Retinal pigment epithelial cell (primary cell): ENCODE results near the gene LPIN2.

ENCODE experiments used
- DNase-seq: peaks from one replicate; pipeline ENCODE4 v3.0.0-alpha.2; 2010; ENCODE audit warnings: low read depth
- H3K4me3 ChIP-seq: 2 replicates; pipeline ENCODE4 v1.5.1; 2011; ENCODE audit warnings: mild to moderate bottlenecking, low read length, control low read depth, moderate library complexity
- TF ChIP-seq, protein P1 (sequence below): conservative IDR thresholded peaks from 2 replicates; pipeline ENCODE4 v1.5.1; 2011; ENCODE audit warnings: low read depth, low read length, control low read depth, inconsistent platforms

LPIN2 gene

DNA sequence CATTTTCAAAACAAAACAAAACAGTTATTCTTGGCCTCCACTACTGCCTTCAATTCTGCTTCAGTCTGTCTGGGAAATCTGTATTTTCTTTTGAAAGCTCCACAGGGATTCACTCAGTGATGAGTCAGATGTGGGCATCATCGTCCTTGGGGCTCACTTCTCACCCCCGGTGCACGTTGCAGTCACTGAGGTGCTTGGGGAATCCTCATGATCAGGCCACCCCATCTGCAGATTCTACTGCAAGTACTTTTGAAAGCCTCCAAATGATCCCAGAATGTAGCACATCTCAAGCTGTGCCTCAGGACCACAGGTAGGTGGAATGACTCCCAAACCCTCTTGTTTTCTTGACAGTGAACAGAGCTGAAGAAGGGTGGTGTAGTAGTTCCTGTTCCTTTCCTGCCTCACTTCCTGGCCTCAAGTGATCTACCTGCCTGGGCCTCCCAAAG is 34.3 kb downstream of the LPIN2 start:
- TF ChIP-seq, protein P1, sequence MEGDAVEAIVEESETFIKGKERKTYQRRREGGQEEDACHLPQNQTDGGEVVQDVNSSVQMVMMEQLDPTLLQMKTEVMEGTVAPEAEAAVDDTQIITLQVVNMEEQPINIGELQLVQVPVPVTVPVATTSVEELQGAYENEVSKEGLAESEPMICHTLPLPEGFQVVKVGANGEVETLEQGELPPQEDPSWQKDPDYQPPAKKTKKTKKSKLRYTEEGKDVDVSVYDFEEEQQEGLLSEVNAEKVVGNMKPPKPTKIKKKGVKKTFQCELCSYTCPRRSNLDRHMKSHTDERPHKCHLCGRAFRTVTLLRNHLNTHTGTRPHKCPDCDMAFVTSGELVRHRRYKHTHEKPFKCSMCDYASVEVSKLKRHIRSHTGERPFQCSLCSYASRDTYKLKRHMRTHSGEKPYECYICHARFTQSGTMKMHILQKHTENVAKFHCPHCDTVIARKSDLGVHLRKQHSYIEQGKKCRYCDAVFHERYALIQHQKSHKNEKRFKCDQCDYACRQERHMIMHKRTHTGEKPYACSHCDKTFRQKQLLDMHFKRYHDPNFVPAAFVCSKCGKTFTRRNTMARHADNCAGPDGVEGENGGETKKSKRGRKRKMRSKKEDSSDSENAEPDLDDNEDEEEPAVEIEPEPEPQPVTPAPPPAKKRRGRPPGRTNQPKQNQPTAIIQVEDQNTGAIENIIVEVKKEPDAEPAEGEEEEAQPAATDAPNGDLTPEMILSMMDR, result no peak
- DNase-seq, result no peak
- H3K4me3 ChIP-seq, result no peak overlapping the region

DNA sequence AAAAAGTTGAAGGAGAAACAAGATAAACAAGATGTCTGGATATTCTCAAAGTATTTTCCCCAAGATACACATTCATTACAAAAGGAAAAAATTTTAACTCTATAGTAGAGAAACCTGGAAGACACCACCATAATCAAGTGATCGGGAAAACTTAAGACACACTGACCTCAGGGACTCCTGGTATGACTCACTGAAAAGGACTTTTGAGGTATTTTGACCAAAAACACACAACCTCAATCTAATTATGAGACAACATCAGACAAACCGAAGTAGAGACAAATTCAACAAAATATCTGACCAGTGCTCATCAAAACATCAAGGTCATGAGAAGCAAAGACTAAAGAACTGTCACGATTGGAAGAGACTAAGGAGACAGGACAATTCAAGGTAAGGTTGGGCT is 34.7 kb downstream of the LPIN2 start:
- no peak for DNase-seq
- TF ChIP-seq, protein P1, result no peak
- no peak overlapping the region for H3K4me3 ChIP-seq

DNA sequence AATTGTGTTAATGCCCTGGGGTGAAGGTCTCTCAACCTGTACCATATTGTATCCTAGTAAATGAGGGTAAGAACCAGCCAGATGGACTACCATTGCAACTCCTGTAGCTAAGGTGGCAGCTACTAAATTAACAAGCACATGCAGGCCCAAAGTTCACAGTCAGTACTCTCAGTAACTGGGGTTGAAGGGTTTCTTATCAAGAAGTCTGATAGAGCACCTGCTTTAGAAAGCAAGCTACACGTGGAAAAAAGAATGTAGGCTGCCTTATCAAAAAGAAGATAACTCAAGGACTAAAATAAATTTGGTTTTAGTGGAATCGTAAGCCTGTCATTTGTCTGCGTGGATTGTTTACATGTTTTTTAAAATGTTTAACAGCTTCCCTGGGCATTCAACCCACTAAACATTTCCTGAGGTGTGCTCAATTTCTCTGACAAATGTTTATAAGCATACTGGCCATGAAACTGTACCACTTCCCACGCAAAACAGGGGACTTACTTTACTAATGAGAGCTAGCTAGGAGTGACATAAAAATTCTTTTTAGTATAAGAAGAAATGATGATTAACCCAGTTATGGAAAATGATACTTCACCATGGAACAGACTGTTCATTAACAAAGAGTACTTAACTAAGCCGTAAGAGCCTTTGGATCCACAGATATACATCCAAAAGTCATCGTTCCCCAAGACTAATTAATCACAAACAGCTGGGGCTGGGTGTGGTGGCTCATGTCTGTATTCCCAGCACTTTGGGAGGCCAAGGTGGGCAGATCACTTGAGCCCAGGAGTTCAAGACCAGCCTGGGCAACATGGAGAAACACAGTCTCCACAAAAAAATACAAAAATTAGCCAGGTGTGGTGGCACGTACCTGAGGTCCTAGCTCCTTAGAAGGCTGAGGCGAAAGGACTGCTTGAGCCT is 36.5 kb downstream of the LPIN2 start:
- TF ChIP-seq, protein P1, result no peak
- no peak for DNase-seq
- no peak overlapping the region for H3K4me3 ChIP-seq

DNA sequence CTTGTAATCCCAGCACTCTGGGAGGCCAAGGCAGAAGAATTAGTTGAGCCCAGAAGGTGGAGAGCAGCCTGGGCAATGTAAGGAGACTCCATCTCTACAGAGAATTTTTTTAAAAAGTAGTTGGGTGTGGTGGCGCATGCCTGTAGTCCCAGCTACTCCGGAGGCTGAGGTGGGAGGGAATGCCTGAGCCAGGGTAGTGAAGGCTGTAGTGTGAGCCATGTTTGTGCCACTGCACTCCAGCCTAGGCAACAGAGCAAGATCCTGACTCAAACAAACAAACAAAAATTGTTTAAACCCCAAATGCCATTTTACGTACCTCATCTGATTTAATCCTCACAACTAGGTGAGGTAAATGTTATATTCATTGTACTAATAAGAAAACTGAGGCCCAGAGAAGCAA is 38.2 kb downstream of the LPIN2 start:
- DNase-seq, result no peak
- H3K4me3 ChIP-seq, result no peak overlapping the region
- TF ChIP-seq, protein P1, result no peak

DNA sequence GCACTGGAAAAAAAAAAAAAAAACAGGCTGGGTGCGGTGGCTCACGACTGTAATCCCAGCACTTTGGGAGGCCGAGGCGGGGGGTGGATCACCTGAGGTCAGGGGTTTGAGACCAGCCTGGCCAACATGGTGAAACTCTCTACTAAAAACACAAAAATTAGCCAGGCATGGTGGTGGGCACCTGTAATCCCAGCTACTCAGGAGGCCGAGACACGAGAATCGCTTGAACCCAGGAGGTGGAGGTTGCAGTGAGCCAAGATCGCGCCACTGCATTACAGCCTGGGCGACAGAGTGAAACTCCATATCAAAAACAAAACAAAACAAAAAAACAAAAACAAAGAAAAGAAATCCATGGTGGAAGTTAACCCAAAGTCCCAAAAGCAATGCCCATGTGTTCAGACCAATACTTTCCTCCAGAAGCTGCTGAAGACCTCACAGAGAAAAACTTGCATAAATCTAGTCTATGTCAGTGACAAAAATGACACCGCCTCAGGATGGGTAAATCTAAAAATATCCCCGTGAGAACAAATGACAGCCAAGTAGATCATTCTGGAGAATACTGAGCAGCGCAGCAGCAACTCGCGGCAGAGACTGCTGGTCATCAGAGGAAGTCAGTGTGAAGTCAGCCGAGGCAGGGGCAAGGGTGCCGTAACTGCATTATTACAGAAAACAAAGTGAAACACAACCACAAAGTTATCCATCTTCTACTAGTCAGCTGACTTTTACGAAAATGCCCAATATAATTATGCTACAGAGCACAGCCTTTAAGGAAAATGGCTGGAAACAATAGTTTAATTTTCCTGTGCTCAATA is 41.0 kb downstream of the LPIN2 start:
- H3K4me3 ChIP-seq, result no peak overlapping the region
- no peak for DNase-seq
- TF ChIP-seq, protein P1, result no peak

DNA sequence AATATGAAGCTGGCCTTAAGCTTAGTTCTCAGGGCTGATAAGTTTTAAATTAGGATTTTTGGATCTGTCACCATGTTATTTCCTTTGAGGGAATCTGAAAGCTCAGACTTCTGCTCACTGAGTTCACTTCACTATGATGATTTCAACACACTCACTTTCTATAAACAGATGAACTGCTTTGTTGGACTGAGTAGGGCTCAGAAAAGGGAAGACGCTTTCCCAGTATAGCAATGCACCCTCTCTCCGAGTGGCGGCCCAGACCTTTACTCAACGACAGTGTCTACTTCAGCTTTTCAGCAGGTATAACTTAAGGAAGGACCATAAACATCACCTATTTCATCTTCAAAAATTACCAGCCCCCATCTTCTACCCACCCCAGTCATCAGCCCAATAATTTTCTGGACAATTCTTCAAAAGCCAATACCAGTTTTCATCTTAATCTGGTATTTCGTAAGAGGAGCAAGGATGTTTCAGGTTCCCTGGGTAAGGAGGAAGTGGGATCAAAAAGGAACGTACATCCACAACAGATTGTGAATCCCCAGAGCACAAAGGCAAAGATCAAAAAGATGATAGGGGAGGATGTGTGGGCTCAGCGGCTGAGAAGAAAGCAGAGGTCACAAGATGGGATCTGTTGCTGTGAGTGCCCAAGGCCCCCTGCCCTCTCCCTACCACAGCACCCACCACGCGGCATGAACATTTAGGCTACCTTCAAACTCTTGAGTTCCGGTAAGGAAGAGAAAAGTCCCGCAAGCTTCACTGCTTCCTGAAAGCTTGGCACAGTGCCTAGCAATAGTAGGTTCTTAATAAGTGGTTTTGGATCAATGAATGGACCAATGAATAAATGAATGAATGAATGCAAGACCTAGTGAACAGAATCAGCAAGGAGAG is 41.9 kb downstream of the LPIN2 start:
- no peak for DNase-seq
- H3K4me3 ChIP-seq, result no peak overlapping the region
- TF ChIP-seq, protein P1, result no peak
